ENCODE data around the gene RAD54L2. TPM values are rescaled to one million over a fixed set of nuclear protein-coding genes. Genes with fewer than 3 reads are reported as not detected.

RAD54L2 gene
- total RNA-seq, 4 donors from 2014 or later: 14.5 to 28.6 (median 26.5) TPM

DNA sequence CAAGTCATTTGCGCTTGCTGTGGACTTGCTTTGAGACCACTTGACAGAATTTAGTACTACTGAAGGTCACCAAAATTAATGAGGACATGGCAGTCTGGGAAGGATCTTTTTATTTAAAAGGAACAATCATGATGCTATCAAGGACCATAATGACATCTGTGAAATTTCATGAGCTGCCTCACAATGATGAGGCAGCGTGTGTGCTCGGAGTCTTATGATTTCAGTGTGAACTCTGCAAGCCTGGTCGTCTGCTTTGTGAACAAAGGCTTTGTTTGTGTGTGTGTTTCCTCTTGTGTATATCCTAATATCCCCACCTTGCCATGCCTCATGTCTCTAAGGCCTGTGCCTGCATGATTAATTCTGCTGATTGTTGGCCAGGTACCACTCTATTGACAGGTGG, 46.7 kb downstream of the RAD54L2 start:
- Histone ChIP-seq H3K36me3 (peaks cover 0 to 5% of the 10 kb centered on the region in 2 donors), H3K27me3 (no peaks in the 10 kb centered on the region), H3K27ac (no peak overlapping the region), H3K9me3 (no peaks in the 10 kb centered on the region), H3K4me3 (no peak overlapping the region), H3K4me1 (peaks cover 0 to 5% (median 0%) of the 10 kb centered on the region in 3 donors)
- TF ChIP-seq POLR2AphosphoS5 (IDR thresholded peaks at IDR 0.05) (no peak), EP300 (IDR thresholded peaks at IDR 0.05) (no peak), POLR2A (IDR thresholded peaks at IDR 0.05) (no peak)
- WGBS, 2 donors (ENCODE audit: low coverage in 1 of 2): 84 to 85% methylated on average over 4 of the region's 4 CpGs
- ATAC-seq: no peak

DNA sequence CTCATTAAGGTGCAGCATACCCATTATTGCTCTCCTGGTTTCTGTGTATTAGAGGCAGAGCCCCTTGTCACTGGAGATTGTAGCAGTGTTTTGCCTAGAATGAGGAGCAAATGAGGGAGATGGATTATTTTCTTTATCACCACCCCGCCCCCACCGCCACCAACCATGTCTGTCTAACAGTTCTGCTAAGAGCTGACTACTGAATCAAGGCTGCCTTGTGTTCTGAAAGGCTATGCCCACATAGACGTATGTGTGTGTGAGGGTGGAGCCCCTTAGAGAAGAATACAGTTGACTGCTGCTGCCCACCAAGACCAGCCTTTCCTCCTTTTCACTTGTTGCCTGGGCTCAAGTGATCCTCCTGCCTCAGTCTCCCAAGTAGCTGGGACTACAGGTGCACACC, 47.4 kb downstream of the RAD54L2 start:
- Histone ChIP-seq H3K9me3 (no peaks in the 10 kb centered on the region), H3K27me3 (no peaks in the 10 kb centered on the region), H3K4me3 (no peak overlapping the region), H3K36me3 (peaks cover 0 to 11% of the 10 kb centered on the region in 2 donors), H3K4me1 (peaks cover 0 to 5% (median 0%) of the 10 kb centered on the region in 3 donors), H3K27ac (no peak overlapping the region)
- 100% methylated on average over 2 to 3 of the region's 3 CpGs for WGBS, 2 donors (ENCODE audit: low coverage in 1 of 2)
- no peak for ATAC-seq
- no peak for TF ChIP-seq POLR2AphosphoS5 (IDR thresholded peaks at IDR 0.05)
- no peak for TF ChIP-seq POLR2A (IDR thresholded peaks at IDR 0.05)
- TF ChIP-seq EP300 (IDR thresholded peaks at IDR 0.05): no peak
- TF ChIP-seq, protein P1, sequence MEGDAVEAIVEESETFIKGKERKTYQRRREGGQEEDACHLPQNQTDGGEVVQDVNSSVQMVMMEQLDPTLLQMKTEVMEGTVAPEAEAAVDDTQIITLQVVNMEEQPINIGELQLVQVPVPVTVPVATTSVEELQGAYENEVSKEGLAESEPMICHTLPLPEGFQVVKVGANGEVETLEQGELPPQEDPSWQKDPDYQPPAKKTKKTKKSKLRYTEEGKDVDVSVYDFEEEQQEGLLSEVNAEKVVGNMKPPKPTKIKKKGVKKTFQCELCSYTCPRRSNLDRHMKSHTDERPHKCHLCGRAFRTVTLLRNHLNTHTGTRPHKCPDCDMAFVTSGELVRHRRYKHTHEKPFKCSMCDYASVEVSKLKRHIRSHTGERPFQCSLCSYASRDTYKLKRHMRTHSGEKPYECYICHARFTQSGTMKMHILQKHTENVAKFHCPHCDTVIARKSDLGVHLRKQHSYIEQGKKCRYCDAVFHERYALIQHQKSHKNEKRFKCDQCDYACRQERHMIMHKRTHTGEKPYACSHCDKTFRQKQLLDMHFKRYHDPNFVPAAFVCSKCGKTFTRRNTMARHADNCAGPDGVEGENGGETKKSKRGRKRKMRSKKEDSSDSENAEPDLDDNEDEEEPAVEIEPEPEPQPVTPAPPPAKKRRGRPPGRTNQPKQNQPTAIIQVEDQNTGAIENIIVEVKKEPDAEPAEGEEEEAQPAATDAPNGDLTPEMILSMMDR (IDR thresholded peaks at IDR 0.05): no peak

Other genes starting within 250 kb of the RAD54L2 start
- gene MANF, start 153.4 kb upstream of the RAD54L2 start, total RNA-seq: 10 to 100 TPM; 13.7 to 38.3 (median 22.8) TPM
- 10 to 100 TPM; 28.5 to 51.1 (median 32.7) TPM for gene RBM15B, start 147.4 kb upstream of the RAD54L2 start, total RNA-seq
- 10 to 100 TPM; 20.2 to 24.9 (median 22.3) TPM for gene DCAF1, start 38.7 kb upstream of the RAD54L2 start, total RNA-seq
- 10 to 100 TPM; 43.9 to 67.5 (median 51.4) TPM for gene TEX264, start 132.5 kb downstream of the RAD54L2 start, total RNA-seq
- gene GRM2, start 168.3 kb downstream of the RAD54L2 start, total RNA-seq: under 1 TPM in 2 of 4 donors, not detected in 2; 0.12 to 0.13 TPM
- gene IQCF6, start 240.5 kb downstream of the RAD54L2 start, total RNA-seq: not detected

All from gastroesophageal sphincter (tissue), 4 donors.